B cell (primary cell): Measurements from ENCODE around the gene COX5B.

Source experiments
- EZH2 ChIP-seq: IDR thresholded peaks from 2 replicates; pipeline ENCODE4 v1.6.1; 2012; ENCODE audit warnings: borderline replicate concordance, low read depth, mild to moderate bottlenecking, moderate library complexity, low read length; ENCODE audit not compliant: insufficient read depth, poor library complexity, severe bottlenecking
- TF ChIP-seq, protein P1 (sequence below): fragments of 200-600 bp; IDR thresholded peaks from one replicate; pipeline ENCODE4 v1.8.0; 2022; ENCODE audit warnings: antibody characterized with exemption, mild to moderate bottlenecking

GRCh38 chr2:97661927-97662326, 16.1 kb downstream of the COX5B start:
- TF ChIP-seq, protein P1, sequence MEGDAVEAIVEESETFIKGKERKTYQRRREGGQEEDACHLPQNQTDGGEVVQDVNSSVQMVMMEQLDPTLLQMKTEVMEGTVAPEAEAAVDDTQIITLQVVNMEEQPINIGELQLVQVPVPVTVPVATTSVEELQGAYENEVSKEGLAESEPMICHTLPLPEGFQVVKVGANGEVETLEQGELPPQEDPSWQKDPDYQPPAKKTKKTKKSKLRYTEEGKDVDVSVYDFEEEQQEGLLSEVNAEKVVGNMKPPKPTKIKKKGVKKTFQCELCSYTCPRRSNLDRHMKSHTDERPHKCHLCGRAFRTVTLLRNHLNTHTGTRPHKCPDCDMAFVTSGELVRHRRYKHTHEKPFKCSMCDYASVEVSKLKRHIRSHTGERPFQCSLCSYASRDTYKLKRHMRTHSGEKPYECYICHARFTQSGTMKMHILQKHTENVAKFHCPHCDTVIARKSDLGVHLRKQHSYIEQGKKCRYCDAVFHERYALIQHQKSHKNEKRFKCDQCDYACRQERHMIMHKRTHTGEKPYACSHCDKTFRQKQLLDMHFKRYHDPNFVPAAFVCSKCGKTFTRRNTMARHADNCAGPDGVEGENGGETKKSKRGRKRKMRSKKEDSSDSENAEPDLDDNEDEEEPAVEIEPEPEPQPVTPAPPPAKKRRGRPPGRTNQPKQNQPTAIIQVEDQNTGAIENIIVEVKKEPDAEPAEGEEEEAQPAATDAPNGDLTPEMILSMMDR, result no peak
- no peak for TF ChIP-seq EZH2
